Left renal cortex interstitium (tissue), 4 donors: Measurements from ENCODE around the gene ZFYVE27. TPM values are rescaled to one million over a fixed set of nuclear protein-coding genes. Genes with fewer than 3 reads are reported as not detected.
A peak's percentile ranks its signal among the peaks of the same experiment; 100 is the strongest.

Source experiments
- DNase-seq, 4 donors: peaks; one replicate each; pipeline ENCODE4 v3.0.0-alpha.2; 2013; ENCODE audit warnings: low read depth in 4 of 4, low spot score in 2 of 4, missing footprints in 1 of 4
- polyA plus RNA-seq, 4 donors: library from polyadenylated mRNA; unstranded; fragments of 120-200 nt; gene quantifications; one replicate each; pipeline ENCODE4 v1.2.1, GENCODE V29; 2013; ENCODE audit not compliant: insufficient read length in 4 of 4

ZFYVE27 gene
- polyA plus RNA-seq, 4 donors: 20.2 to 40.5 (median 30.3) TPM

DNA sequence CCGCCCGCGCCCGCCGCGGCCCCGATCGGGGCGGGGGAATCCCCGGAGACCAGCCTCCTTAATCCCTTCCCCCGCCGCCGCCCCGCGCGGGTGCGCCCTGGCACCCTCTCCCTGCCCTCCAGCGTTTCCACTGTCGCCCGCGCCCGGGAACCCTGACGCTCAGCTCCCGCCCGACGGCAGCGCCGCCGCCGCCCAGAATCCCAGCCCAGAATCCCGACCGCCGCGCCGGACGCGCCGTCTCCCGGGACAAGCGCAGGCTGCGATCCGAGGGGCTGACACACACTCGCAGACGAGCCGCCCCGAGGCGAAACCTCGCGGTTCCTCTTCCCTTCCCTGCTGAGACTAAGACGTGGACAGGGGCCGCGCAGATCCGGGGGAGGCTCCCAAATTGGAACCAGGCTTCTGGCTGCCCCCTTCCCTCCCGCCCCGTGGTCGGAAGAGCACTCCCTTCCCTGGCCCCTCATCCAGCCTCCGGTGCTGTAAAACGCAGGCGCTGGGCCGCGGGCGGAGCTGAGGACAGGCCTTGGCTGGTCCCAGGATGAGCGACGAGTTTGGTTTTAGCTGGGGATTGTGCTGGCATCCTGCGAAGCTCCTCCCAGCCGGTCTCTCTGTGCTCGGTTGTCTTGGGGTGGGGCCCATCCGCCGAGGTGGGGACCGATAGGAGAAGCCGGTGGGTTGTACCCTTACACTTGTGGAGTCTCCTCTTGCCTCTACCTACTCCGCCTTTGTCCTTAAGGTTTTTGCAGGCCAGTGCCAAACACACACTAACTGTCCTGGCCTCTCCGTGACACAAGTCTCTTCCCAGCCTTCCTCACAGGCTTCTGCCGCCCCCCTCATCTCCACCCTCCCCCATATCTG lies 22.3 kb upstream of the ZFYVE27 start:
- peak in 1 of 4 donors; percentile 52 for DNase-seq

DNA sequence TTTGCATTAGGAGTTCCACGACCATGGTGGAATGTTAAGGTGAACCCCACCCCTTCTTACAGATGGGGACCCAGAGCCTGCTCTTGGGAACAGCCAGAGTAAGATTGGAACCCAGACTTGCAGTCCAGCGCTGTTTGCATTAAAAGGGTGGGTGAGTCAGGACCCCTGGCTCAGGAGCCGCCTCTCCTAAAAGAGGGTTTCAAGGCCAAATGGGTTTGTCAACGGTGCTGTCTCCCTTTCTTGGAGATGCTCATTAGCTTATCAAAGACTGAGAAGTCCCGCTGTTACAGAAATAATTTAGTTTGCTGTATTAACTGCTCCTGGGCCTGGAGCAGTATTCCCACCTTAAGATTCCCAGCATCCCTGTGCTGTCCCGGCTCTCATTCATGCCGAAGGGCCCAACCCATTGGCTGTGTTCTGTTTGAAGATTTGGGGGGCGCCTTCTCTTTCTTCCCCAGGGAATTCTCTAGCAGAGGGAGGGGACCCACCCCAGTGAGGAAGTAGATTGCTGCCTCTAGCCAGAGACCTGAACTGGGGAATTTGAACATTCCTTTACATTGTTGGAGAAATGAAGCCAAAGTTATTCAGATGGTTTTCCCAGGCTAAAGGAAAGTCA lies 21.6 kb upstream of the ZFYVE27 start:
- DNase-seq: no peak

DNA sequence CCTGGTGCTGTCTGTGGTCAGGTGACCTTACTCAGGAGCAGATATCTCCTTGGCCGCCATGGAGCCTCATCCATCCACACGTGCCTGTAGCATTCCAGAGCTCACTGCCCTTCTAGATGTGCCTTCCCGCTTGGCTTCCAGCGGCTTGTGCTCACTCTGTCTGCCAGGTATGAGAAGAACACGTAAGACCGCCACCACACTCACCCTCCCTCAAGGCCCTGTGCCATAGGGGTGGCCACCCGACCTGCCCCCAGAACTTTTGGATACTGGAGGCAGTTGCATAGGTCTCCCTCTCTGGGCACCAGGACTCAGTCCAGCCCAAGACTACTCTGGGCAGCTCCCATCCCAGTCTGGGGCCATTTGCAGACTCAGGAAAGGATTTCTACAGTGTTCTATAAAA lies 19.3 kb upstream of the ZFYVE27 start:
- no peak for DNase-seq

DNA sequence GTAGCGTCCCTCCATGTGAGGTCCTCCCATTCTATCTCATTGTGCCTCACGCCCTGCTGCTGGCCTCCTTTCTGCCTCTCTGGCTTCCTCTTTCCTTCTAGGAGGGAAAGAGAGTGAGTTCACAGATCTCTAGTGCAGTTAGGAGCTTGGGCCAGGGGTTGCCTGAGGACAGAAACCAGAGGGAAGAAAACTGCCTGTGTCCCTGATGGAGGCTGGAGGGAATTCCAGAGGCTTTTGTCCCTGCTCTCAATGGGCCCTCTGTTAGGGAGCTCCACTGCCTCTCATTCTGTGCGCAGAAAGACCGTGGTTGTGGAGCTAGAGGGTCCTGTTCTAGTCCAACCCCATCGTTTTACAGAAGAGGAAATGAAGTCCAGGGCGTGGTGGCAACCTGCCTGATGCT lies 18.8 kb upstream of the ZFYVE27 start:
- no peak for DNase-seq

DNA sequence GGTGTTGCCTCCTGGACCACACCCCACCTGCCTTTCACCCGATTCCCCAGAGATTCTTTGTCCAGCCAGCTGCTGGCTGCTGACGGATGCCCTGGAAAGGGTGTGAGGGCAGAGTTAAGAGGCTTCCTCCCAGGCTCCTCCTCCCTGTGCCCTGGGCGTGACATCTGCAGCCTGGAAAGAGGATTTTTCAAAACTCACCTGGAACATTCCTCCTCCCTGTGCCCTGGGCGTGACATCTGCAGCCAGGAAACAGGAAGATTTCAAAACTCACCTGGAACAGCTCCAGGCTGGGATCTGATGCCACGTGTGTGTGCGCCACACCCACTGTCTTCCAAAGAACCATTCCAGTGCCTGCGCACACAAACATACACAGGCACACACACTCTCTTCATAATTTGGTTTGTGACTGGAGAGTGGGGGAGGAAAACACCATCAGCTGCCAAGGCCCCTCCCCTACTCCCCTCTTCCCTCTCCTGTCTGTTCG lies 18.2 kb upstream of the ZFYVE27 start:
- no peak for DNase-seq

DNA sequence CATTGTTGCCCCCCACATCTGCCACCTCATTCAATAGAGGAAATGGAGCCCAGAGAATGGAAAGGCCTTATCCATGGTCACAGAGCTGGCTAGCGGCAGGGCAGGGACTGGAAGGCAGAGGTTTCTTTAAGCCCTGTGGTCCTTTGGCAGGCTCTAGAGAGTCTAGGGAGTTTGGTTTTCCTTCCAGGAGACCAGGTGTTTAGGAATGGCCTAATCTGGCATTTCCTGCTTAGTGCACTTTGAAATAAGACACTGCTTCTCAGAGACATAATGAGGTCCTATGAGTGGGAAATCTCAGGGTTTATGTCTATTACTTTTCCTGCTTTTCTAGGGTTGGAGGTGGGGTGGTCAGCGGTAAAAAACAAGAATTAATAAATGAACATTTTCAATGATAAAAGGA lies 17.3 kb upstream of the ZFYVE27 start:
- no peak for DNase-seq

DNA sequence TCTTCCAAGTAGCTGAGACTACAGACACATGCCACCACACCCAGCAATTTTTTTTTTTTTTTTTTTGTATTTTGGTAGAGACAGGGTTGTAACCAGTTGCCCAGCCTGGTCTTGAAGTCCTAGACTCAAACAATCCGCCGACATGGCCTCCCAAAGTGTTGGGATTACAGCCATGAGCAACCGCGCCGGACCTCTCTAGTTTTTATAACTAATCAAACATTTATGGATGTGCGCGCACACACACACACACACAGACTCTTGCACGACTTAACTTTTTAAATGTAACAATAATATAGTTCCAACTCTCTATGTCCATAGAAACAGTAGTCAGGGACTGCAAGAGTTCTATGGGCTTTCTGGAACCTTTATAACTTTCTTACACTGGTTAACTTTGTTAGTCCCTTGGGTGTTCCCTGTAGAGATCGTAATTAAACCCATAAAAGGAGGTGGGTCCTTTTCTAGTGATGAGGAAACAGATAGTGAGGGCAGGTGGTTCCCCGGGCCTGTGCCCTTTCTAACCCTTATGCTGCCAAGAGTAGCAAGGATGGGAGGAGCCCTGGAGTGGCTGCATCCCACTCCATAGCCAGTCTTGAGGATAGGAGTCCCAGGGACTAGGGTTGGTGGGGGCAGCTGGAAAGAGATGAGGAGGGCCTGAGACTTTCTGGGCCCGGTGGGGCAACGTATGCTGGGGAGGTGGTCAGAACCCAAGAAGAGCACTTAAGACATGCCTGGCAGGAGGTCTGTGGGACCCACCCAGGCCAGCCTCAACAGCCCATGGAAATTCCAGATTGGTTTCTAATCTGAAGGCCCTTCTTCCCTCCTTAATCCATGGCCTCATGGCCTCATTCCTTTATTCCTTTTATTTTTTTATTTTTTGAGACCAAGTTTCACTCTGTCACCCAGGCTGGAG lies 14.8 kb upstream of the ZFYVE27 start:
- DNase-seq: no peak

DNA sequence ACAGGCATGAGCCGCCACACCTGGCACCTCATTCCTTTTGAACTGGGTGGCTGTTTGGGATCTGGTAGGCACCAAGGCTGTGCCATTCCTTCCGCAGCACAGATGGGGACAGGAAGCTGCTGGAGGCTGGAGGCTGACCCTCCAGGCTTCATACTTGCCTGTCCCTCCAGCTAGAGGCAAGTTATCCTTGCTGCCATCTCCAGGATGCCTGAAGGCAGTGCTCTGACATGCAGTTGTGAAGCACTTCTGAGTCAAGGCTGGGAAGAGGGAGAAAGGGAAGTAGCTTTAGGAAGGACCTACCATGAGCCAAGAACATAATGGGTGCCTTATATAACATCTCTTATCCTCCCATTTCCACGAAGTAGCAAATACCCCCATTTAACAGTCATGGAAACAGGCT lies 13.9 kb upstream of the ZFYVE27 start:
- no peak for DNase-seq

DNA sequence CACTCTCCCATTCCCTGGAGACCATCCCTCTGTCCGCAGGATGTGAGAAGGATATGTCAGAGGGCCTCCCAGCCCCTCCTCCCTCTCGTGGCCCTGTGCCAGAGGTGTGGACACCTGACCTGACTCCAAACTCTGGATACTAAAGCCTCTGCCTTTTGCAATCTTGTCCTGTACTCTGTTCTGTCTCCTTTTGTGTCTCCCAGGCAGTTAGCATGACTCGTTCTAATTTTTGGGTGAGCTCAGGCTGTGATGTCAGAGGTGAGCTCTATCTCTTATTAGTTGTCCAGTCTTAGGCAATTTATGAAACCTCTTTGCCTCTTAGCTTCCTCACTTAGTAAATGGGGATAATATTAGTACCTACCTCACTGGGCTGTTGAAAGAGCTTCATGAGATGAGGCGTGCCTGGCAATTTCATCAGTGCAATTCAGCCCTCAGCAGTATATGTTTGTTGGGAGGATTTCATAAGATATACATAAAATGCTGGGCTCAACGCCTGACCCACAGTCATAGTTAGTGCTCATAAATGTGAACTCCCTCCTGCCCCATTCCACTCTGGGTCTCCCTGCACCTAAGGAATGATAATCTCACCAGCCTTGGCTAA lies 12.5 kb upstream of the ZFYVE27 start:
- no peak for DNase-seq

DNA sequence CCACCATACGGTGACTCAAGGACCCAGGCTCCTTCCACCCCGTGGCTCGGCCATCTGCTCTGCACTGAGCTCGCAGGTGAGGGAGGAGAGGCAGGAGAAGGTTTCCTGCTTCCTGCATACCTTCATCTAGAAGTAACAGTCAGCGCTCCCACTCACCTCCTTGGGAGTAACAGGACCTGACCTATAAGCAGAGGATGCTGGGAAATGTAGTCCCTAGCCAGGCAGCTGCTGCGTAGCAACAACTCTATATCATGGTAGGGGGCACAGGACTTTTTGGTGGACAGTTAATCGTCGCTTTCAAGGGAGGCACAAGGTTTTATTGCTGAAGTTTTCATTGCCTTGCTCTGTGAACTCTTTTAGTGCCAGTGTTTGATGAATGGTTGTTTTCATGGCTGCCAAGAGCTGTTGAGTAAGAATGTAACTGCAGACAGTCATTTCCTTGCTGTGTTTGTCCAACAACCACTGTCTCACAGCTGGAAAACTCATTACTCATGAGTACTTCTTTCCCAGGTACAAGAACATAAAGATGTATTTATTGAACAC lies 10.2 kb upstream of the ZFYVE27 start:
- peak in 2 of 4 donors; percentile 55 to 64 for DNase-seq

DNA sequence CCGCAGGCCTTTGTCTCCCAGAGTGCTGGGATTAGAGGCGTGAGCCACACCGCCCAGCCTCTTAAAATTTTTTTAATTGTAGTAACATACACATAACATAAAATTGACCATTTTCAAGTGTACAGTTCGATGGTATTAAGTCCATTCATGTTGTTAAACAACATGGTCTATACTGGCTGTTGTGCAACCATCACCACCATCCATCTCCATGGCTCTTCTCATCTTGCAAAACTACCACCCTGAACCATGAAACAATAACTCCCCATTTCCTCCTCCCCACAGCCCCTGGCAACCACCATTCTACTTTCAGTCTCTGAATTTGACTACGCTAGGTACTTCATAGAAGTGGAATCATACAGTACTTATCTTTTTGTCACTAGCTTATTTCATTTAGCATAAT lies 7.9 kb upstream of the ZFYVE27 start:
- no peak for DNase-seq

DNA sequence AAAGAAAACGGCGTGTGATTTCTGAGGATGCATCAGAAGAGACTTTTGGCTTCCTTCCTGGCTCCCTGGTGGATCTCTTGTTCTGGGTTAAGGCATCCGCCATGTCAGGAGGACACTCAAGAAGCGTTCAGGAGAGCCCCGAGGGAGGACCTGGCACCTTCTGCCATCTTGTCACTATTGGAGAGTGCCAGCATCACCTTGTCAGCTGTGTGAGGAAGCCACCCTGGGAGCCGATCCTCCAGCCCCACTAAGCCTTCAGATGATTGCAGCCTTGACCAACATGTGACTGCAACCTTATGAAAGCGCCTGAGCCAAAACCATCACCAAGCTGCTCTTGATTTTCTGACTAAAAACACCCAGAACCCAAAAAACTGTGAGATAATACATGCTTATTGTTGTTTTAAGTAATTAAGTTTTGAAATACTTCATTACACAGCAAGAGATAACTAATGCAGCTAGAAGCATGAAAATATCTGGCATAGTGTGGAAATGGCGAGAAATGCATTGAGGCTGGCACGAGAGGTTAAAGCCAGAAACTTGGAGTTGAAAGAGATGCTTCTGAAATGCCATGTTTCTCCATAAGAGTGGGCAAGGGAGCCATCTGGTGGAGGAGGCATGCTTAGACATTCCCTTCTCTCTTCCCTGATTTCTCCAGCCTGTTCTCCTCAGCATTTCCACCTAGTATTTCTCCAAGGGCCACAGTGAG lies 5.4 kb upstream of the ZFYVE27 start:
- DNase-seq: peak in 1 of 4 donors; percentile 76

DNA sequence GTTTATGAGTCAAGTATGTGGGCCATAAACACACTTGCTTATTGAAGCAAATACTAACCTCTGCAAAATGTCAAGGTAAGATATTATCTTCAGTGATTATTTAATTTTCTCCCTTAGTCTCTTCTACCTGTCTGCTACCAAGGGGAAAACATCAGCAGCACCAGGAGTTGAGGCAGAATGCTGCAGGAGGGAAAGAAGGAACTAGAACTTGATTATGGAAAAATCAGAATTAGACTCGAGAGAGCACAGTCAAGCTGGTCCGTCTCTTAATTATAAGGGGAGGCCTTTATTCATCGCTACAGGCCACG lies 4.9 kb upstream of the ZFYVE27 start:
- DNase-seq: no peak

DNA sequence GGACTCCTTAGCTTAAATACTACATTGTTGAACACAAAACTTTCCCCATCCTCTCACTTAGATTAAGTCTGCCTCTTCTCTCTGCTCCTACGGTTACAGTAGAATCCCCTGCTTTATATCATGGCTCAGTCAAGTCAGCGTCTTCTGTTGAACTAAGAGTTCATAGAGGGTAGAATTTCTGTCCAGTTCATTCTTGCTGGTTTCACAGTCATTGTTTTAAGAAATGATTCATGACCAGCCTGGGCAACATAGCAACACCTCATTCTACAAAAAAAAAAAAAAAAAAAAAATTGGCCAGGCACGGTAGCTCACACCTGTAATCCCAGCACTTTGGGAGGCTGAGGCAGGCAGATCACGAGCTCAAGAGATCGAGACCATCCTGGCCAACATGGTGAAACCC lies 3.7 kb upstream of the ZFYVE27 start:
- DNase-seq: no peak

DNA sequence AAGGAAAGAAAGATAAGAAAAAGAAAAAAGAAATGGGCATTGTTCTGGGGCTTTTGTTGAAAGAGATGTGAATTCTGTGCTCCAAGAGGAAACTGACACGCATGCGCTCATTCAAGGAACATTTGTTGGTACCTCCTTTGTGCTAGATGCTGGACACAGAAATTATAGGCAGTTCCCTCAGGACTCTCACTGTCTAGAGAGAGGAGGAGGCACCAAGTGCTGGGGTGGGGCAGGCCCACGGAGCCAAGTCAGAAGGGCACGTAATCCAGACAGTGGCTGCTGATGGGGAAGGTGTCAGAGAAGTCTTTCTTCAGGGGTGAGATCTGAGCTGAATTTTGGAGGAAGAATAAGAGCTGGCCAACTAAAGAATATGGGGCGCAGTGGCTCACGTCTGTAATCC lies 2.9 kb upstream of the ZFYVE27 start:
- DNase-seq: no peak

DNA sequence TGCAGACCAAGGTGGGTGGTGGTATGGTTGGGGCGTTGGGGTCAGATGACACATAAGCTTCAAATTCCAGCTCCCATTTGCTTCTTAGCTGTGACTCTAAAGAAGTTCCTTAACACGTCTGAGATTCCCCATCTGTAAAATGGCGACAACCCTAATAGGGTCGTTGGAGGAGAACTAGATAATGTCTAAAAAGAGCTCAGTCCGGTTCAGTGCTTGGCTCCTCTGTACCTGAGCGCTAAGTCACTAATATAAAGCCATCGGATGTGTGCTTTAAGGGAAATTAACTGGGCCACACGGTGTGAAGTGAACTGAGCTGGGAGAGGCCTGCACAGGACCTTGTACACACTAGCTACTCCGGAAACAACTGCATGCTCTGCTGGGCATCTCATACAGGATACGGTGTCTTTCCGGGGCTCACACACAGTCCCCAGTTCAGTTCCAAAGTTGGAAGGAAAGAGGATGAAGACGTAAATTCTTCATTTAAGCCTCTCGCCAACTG lies 476 bp upstream of the ZFYVE27 start:
- DNase-seq: no peak

DNA sequence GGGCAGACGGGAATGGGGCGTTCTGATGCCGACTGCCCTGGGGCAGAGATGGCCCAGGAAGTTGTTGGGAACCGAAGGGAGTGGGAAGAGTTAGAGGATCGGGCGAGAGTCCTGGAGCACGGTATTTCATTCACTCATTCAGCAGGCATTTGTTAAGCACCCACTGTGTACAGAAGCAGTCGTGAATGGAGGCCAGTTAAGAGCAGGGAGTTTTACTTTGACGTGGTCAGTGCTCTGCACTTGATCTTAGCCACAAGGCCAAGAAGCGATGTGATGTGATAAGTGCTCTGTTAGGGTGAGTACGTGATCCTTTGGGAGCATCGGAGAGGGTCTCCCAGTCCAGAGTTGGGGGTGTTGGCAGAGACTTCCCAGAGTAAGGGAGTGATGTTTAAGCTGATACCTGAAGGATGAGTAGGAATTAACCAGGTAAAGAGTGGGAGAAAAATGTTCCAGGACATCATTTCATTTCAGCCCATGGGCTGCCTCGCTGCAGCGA lies 890 bp downstream of the ZFYVE27 start:
- DNase-seq: no peak

DNA sequence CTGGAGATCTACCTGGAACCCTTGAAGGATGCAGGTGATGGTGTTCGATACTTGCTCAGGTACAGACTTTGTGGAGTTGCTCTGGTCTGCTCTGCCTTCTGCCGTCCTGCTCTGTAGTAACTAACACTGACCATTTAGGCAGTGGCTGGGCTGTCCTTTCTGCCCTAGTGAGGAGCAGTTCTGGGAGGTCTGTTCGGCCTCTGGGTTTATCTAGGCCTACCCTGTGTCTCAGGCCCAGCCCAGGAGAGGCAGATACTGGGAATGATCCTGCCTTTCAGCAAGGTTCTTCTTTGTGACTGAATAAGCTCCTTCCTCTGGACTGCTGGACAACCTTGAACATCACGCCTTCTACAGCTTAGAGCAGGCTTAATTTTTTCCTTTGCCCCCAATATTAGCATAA lies 1.7 kb downstream of the ZFYVE27 start:
- no peak for DNase-seq

DNA sequence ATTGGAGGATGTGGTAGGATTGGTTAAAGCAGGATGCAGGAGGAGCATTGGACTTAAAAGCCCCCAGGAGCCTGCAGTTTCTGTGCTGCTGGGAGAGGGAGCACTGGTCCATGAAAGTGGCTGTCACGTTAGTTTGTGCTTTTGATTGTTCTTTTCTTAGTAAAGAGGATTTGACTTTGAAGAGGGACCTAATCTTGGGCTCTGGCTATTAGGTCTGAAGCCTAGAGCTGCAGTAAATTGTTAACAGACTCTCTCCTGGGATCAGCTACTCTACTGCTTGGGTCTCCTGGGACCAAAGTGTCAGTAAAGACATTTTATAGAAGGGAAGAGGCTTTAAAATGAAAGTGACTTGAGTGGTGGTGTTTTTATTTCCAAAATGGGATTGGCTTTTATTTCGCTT lies 3.7 kb downstream of the ZFYVE27 start:
- DNase-seq: no peak
